Measurements from ENCODE around the gene ARTN.

GRCh38 chr1:43908226-43908625 is 25.4 kb upstream of the ARTN start:
- TF ChIP-seq JUNB (IDR thresholded peaks at IDR 0.05; ENCODE audit: unreplicated experiment) = no peak
- TF ChIP-seq ZNF462 (CRISPR knock-in tag; IDR thresholded peaks at IDR 0.05) = no peak
- TF ChIP-seq EZH2 (IDR thresholded peaks at IDR 0.05; ENCODE audit: low read depth, unreplicated experiment) = no peak
- no peak for TF ChIP-seq STAT1 (IDR thresholded peaks at IDR 0.05; ENCODE audit: unreplicated experiment)

Measured in GM23338 (cell line).